Endometrial microvascular endothelial cells (primary cell): ENCODE measurements around the gene DAGLB. TPM values are rescaled to one million over a fixed set of nuclear protein-coding genes. Genes with fewer than 3 reads are reported as not detected.

Experiments used
- in situ Hi-C: cut with HindIII; loops from 2 replicates; pipeline ENCODE4 v1.10.0; 2017; ENCODE audit warnings: low sequenced_read_pairs, low pct_unique_long_range_greater_than_20kb; ENCODE audit errors: inconsistent ontology term
- total RNA-seq: library from RNA; depleted of rRNA; stranded (reverse); fragments of >200 nt; gene quantifications from one replicate; pipeline ENCODE4 v1.2.3, GENCODE V29; 2015; ENCODE audit errors: inconsistent ontology term

Gene DAGLB
- total RNA-seq, 1 donor from 2014 or later = 19.2 TPM

DNA sequence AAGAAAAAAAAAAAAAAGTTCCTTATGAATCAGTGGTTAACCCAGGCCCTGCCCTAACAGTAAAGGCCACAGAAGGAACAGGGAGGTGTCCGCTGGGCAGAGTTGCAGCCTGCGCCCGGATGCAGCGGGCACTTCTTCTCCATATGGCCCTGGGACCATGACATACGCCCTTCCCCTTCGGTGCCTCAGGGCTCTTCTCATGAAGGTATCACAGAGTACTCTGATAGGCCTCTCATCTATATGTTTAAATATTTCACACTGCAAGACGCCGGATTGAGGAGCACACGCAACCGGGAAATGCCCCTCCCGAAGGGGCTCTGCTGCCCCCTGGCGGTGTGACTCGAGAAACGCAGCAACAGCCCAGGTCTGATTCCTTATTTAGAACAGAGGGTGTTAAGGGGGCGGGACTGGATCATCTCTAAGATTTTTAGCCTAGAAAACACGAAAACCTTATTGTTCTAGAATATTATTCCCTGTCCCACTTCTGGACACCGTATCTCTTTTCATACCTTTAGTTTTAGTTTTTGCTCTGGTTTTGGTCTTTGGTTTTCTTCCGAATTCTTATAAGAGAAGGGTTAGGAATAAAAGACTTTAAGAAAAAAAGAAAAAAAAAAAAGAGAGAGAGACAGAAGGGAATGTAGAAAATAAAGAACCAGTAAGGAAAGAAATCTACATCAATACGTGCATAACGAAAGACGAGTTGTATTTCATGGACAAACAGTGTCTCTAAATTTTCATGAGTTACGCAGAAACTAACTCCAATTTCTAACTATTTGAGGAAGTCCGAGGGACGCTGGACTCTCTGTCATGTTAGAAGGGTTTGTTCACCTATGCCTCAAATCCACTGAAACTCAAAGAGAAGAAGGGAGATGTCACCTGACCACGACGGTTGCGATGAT, 12.0 kb downstream of the DAGLB start:
- in situ Hi-C loops = no loop called here

DNA sequence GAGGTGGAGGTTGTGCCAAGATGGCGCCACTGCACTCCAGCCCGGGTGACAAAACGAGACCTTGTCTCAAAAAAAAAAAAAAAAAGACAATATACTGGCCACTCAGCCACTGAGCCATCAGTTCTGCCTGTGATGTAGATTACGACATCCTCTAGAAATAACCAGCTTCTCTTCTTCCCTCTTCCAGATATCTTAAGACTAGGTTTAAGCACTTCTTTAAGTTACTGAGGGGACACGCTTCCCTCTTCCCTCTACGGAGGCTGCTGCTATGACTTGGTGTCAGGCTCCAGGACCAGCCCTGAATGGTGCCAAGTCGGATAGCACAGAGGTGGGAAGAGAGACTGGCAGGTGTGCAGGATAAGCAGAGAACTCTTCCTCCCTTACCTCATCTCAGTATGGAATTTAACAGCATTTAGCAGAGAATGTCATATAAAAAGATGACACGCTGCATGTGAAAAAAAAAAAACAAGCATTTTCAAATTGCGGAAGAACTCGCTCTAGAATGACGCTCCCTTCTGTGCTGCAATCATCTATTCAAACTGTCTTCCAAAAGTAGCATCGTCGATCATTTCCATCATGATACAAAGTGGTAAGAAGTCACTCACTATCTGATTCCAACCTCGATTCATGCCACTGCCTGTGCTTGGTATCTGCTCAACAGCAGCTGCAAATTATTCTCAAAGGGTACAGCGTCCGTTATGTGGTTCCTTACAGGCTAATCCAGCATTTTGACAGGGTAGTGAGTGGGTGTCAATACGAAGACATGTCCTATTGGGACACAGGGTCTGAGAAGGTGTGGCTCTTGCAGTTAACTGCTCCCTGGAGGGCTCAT, 13.8 kb downstream of the DAGLB start:
- in situ Hi-C loops = no loop called here

DNA sequence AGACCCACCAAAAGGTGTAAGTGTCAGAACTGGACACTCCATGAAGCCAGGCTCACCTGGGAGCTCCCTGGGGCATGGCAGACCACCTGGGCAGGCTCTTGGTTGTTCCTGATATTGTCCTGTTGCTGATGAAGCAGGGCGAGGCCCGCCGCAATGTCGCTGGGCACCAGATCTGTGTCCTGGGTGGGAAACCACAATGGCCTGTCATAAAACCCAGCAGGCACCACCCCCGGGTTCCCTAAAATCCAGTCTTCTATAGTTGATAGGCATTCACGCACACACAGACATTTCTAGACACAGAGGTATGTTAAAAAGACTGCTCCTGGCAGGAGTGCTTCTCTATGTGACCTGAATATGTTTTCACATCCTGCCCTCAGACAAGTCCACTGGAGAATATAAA, 15.0 kb downstream of the DAGLB start:
- in situ Hi-C loops = no loop called here

DNA sequence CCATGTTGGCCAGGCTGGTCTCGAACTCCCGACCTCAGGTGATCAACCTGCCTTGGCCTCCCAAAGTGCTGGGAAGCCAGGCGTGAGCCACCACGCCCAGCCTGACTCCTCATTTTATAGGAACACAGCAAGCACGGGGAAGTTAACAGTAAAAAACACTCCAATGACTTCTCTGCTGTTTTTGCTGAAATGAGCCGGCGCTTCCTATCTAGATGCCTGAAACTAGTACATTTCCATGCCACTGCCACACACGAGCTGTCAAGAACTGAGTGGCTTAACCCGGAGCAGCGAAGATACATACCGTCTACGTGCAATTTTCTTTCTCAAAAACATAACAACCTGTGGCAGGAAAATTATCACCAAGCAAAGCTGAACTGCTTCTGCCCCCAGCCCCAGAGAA, 16.8 kb downstream of the DAGLB start:
- in situ Hi-C loops = no loop called here

DNA sequence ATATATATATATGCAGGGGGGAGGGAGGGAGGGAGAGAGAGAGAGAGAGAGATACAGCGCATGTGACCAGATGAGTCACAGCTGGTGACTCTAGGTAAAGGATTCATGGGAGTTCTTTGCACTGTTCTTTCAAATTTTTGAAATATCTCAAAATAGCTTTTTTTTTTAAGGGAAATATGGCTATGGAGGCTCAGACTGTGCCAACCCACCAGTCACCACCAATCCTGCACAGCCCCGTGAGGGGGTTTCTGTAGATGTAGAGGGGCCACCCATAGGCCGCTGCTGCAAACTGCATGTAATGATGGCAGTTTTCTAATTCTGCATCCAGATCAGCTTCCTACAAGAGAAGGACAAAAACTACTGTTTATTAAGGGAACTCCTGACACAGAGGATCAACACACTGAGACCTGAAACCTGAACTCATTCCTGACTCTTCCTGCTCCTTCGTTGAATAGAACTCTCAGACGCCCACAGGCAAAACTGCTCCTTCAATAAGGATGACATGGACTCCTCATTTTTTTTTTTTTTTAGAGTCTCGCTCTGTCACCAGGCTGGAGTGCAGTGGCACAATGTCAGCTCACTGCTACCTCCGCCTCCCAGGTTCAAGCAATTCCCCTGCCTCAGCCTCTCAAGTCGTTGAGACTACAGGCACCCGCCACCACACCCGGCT, 17.3 kb downstream of the DAGLB start:
- in situ Hi-C loops = no loop called here

DNA sequence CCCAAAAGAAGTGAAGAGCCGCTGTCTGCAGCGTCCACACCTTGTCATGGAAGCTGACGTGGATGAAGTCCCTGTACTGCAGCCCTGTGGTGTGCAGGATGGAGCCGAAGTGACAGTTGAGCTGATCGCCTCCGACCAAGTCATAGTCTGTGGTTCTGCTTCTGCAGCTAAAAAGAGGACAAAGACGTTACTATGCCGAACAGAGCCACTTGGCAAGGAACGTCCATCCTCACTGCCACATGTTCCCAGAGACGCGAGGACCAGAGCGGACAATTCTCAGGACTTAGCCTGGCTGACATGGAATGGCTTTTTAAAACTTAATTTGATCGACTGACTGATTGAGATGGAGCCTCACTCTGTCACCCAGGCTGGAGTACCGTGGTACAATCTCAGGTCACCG, 21.8 kb downstream of the DAGLB start:
- in situ Hi-C loops = no loop called here

DNA sequence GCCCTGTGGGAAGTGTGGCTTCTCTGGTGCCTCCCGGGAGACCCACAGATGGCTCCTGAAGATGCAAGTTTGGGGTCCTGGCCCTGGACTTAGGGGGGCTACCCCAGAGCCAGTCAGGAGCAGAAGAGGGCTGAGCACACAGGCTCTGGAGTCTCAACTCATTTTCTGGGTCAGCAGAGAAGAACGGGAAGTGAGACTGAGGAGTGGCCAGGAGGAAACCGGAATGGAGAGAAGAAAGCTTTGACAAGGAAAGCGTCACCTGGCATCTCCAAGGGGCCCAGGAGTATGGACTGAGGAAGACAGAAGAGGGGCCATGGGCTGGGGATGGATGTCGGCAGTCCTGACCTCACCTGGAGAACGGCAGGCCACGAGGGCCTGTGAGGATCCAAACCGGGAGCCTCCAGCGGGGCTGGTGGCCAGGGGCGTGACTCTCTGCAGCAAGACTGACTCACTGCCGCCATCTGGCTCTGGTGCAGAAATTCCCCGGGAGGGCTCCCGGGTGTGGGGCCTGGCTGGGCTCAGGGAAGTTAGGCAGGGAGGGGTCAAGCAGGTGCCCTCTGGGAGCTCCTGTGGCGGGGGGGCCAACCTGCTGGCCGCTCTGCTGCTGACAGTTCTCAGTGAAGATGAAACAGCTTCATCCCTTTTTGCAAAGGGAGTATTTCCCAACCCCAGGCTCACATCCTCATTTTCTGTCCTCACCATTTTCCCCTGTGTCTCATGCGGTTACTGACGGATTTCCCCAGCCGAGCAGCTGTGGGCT, 23.6 kb downstream of the DAGLB start:
- in situ Hi-C loops = no loop called here

DNA sequence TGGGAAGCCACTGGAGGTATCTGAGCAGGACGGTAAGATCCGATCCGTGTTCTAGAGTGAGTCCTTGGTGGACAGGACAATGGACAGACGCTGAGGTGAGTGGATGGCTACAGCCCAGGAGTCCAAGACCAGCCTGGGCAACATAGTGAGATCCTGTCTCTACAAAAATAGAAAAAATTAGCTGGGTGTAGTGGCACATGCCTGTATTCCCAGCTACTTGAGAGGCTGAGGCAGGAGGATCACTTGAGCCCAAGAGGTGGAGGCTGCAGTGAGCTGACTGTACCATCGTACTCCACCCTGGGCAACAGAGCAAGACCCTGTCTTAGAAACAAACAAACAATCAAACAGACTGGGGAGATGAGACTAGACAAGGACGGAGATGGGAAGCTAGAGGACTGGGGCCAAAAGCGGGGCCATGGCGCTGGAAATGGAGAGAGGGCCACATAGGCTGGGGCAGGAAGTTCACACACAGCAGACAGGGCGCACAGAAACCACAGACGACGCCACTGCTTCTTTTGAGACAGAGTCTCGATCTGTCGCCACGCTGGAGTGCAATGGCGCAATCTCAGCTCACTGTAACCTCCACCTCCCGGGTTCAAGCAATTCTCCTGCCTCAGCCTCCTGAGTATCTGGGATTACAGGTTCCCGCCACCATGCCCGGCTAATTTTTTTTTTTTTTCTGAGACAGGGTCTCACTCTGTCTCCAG, 24.7 kb downstream of the DAGLB start:
- in situ Hi-C loops = no loop called here

DNA sequence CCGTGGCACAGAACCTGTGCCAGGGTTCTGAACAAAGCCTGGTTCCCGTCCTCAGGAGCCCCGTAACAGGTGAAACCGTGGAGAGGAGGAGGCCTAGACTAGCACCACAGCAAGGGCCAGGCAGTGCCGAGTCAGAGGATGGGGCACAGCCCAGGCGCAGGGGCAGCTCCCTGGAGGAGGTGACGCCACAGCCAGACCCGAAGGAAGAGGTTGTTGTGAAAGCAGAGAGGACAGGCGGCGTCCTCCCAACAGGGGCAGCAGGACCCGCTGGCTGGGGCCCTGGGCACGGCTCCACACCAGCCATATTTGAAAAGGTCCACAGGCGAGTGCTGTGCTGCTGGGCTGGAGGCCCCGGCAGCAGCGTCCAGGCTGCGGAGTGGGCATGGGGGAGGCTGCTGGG, 25.7 kb downstream of the DAGLB start:
- in situ Hi-C loops = no loop called here

DNA sequence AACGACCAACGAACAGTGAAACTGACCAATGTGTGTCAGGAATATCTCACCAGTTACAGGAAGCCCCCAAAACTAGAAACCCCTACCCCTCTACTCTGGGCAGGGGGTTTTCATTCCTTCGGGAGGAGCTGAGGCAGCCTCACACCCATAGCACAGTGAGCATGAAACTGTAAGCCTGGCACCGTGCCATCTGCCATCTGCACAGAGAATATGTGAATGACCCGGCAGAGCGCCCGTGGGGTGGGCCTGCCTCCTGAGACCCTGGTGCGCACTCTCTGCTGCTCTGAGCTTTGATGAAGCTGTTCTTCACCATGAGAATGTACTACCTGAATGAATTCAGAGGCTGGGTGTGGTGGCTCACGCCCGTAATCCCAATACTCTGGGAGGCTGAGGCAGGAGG, 27.1 kb downstream of the DAGLB start:
- in situ Hi-C loops = no loop called here

DNA sequence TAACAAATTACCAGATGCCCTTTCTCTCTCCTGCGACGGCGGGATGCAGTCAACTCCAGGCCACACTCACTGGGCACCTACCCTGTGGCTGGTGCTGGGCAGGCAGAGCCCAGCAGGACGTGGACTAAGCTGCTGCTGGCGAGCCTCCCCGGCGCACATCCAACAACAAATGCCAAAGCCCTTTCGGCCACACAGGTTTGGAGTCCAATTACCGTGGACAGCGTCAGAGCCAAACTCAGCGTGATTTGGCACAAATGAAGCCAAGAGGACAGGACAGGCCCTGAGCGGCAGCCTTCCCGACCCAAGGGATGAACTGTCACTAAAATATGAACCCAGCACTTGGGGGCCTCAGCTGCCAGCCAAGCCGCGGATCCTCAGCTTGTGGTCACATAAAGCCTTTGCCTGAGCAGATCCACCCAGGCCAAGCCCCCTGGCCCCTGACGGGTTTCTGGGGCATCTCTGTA, 28.4 kb downstream of the DAGLB start:
- in situ Hi-C loops = no loop called here

DNA sequence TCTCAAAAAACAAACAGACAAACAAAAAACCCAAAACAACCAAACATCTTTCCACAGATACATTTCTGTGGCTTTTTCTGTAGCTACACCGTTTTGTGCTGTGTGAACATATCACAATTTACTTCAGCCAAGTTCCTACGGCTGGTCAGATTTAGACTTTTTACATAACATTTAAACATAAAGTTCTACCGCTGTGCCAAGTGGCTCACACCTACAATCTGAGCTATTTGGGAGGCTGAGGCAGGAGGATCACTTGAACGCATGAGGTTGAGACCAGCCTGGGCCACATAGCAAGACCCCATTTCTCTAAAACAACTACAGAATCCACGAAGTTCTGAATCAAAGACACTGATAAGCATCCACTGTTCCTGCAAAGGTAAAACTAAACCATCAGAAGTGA, 30.3 kb downstream of the DAGLB start:
- in situ Hi-C loops = no loop called here

DNA sequence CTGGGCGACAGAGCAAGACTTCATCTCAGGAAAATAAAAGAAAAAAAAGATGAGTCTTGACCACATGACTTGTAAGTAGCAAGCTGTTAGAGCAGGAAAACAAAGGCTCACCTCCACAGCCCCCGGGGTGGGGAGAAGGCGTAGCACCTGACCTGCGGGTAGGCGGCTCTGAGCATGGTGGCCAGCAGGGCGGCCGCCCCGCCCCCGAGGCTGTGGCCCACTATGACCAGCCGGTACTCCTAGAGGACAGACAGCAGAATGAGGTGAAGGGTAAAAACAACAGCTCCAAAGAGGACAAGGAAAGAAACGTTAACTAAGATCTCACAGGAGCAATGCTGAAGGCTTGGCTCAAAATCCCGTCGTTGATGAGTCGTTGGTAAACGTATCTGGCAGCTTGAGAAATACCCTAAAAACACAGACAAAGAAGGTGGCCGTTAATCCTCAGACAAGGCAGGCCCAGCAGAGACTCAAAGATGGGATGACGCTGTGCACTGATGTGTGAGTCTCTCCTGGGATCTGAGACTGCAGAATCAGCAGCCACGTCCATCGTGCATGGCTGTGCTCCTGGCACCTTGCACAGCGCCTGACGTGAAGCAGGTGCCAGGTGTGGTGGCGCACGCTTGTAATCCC, 31.1 kb downstream of the DAGLB start:
- in situ Hi-C loops = no loop called here

DNA sequence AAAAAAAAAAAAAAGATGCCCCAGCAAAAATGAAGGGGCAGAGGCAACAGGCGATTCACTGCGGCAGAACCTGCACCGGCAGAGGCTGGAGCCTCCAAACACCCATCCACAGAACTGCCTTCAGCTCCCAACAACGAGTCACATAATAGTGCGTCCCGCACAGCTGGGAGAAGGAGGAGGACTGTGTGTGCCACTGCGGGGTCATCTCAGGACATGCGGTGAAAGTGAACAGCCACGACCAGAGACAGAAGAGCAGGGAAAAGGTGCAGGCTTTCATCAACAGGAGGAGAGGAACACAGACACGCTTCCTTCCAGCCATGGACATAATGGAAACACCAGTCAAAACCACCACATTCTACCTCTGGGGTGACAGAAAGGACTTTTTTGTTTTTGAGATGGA, 34.1 kb downstream of the DAGLB start:
- in situ Hi-C loops = no loop called here

DNA sequence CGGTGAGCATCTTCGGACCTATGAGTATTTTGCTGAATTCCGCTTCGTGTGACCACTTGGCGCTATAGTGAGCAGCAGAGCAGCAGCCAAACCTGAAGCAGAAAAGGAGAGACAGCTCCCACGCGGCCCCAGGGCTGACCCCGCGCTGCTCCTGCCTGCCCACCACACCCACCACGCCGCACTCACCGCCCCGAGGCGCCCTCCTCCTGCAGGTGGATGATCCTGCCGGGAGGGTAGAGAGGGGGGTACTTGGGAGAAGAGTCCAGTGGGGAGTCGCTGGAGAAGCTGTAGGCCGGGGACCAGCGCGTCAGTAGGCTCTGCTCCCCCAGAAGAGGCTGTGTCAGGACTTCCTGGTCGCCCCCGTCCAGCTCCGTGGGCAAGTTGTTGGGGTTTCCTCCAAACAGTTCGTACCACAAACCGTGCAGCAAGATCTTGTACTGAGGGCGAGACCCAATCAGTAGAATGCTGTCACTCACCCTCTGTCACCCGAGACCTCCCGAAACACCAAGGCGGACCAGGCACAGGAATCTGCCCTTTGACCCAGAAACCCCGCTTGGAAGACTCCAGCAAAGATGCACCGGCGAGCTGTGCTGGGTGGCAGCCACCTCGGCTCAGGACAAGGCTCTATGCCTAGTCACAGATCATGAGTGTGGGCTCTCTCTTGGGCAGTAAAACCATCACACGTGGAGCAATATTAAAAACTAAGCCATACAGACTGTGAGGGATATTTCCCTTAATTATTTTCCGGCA, 37.6 kb downstream of the DAGLB start:
- in situ Hi-C loops = no loop called here

DNA sequence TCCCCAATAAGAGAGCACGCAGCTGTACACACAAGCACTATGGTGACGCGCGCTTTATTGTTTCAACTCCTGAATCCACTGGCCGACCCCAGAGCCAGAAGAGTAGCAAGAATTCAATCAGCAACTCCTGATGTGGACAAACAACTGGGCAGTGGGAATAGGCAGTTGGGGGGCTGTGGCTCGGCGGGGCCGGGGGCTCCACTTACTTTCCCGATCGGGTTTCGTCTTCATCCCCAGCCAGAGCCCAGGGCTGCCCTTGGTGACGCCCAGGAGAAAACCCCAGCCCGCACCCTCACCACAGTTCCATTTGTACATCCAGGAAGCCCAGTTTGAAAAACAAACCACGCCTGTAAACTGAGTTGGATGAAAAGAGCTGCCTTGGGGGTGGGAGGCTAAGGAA, 38.7 kb downstream of the DAGLB start:
- in situ Hi-C loops = no loop called here

DNA sequence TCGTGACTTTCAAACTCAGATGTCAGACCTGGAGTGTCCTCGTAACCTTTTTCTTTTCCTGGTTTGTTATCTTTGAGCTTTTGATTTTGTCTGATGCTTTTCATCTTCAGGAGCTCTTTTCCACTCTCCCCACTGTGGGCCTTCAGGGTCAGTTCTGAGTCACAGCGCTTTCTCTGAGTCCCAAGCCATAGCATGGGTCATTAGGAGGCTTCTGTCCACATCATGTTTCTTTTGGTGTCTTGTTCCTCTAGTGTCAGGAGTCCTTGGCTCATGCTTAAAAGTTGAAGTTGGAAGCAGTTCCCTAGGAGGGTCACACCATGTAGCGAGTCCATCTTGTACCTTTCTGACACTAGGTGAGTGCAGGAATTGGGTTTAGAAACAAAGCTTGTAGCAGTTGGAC, 40.3 kb downstream of the DAGLB start:
- in situ Hi-C loops = no loop called here
